HEK293T (cell line): ENCODE results near the gene VWA5B2.

Experiments used
- FOXM1 ChIP-seq: fragments of 450-650 bp; IDR thresholded peaks from 2 replicates; pipeline ENCODE4 v1.6.1; 2017; ENCODE audit warnings: mild to moderate bottlenecking, borderline replicate concordance
- SP1 ChIP-seq: fragments of 450-650 bp; IDR thresholded peaks from 2 replicates; pipeline ENCODE4 v1.6.1; 2017
- ZNF384 ChIP-seq: fragments of 450-650 bp; IDR thresholded peaks from 2 replicates; pipeline ENCODE4 v1.6.1; 2016

GRCh38 chr3:184234671-184235380, 5.4 kb downstream of the VWA5B2 start:
- TF ChIP-seq ZNF384 (no peak), SP1 (no peak), FOXM1 (no peak)
